PC-9 (cell line): ENCODE measurements around the gene GRIN2A. TPM values are rescaled to one million over a fixed set of nuclear protein-coding genes. Genes with fewer than 3 reads are reported as not detected.

Experiments
- BruUV-seq: library from RNA; stranded (reverse); fragments of 400-500 nt; replicated peaks from 2 replicates; lab custom pipeline; 2021; lab: Mats Ljungman, UMichigan
- CTCF ChIA-PET: fragments of 300-600 bp; sonication (Branson Sonifier 250); formaldehyde crosslinking; loops from one replicate; lab custom pipeline; 2022; ENCODE audit warnings: antibody characterized with exemption; lab: Charles Lee
- POLR2A ChIA-PET: fragments of 300-600 bp; sonication (Branson Sonifier 250); formaldehyde crosslinking; loops from one replicate; lab custom pipeline; 2022; ENCODE audit warnings: antibody characterized with exemption; ENCODE audit not compliant: unreplicated experiment; lab: Charles Lee
- DNase-seq, 2 experiments: peaks; one replicate each; pipeline versions ENCODE4 v3.0.0 to v3.0.0-alpha.2; 2015 to 2022; ENCODE audit warnings: mixed read lengths in 1 of 2
- H2AFZ ChIP-seq: fragments of 200-600 bp; sonication (generic); 2 replicates; pipeline ENCODE4 v1.8.1; 2017; ENCODE audit warnings: antibody characterized with exemption
- H3F3A ChIP-seq: fragments of 200-600 bp; sonication (generic); 2 replicates; pipeline ENCODE4 v1.8.1; 2017; ENCODE audit warnings: antibody characterized with exemption, mild to moderate bottlenecking, low read depth; ENCODE audit not compliant: insufficient read depth
- H3K27ac ChIP-seq: fragments of 200-600 bp; sonication (generic); 2 replicates; pipeline ENCODE4 v1.6.1; 2016; ENCODE audit warnings: mixed run types
- H3K27me3 ChIP-seq: fragments of 200-600 bp; sonication (generic); 2 replicates; pipeline ENCODE4 v1.6.1; 2016; ENCODE audit warnings: low read depth, mixed run types; ENCODE audit not compliant: insufficient read depth
- H3K36me3 ChIP-seq: fragments of 200-600 bp; sonication (generic); 2 replicates; pipeline ENCODE4 v1.6.1; 2016; ENCODE audit warnings: low read depth, mixed run types
- H3K4me1 ChIP-seq: fragments of 200-600 bp; sonication (generic); replicated peaks from 2 replicates; pipeline ENCODE4 v1.6.1; 2016; ENCODE audit warnings: mixed run types; ENCODE audit not compliant: insufficient read depth
- H3K4me2 ChIP-seq: fragments of 200-600 bp; sonication (generic); 2 replicates; pipeline ENCODE4 v1.6.1; 2017; ENCODE audit warnings: mixed run types
- H3K4me3 ChIP-seq: fragments of 200-600 bp; sonication (generic); 2 replicates; pipeline ENCODE4 v1.6.1; 2016; ENCODE audit warnings: mixed run types
- H3K79me2 ChIP-seq: fragments of 200-600 bp; sonication (generic); 2 replicates; pipeline ENCODE4 v1.6.1; 2017; ENCODE audit warnings: low read depth, mixed run types
- H3K9me2 ChIP-seq: fragments of 200-600 bp; sonication (generic); 2 replicates; pipeline ENCODE4 v1.8.1; 2017; ENCODE audit warnings: mild to moderate bottlenecking; ENCODE audit not compliant: insufficient read depth
- H3K9me3 ChIP-seq: fragments of 200-600 bp; sonication (generic); 2 replicates; pipeline ENCODE4 v1.8.1; 2016; ENCODE audit warnings: low read depth; ENCODE audit not compliant: insufficient read depth
- H4K20me1 ChIP-seq: fragments of 200-600 bp; sonication (generic); 2 replicates; pipeline ENCODE4 v1.8.1; 2017; ENCODE audit not compliant: insufficient read depth
- CTCF ChIP-seq: fragments of 200-600 bp; sonication (generic); conservative IDR thresholded peaks from 2 replicates; pipeline ENCODE4 v1.6.1; 2017; ENCODE audit warnings: mixed run types, antibody characterized with exemption, mild to moderate bottlenecking, moderate library complexity
- EZH2 ChIP-seq: fragments of 200-600 bp; sonication (generic); IDR thresholded peaks from 2 replicates; pipeline ENCODE4 v1.8.0; 2017; ENCODE audit warnings: antibody characterized with exemption, low read depth
- intact Hi-C: fragments of 100-400 bp; cut with micrococcal nuclease; formaldehyde crosslinking; loops from one replicate; pipeline ENCODE4 v1.10.0; 2022; ENCODE audit not compliant: unreplicated experiment
- total RNA-seq: library from RNA; stranded (reverse); gene quantifications from 2 replicates; pipeline ENCODE4 v1.2.3, GENCODE V29; 2021

GRIN2A gene
- total RNA-seq, 1 experiment from 2014 or later = not detected

- BruUV-seq = no TSS peak
- H3K36me3 ChIP-seq = no peaks in the 10 kb centered on the region
- H3F3A ChIP-seq = no peaks in the 10 kb centered on the region
- H4K20me1 ChIP-seq = no peaks in the 10 kb centered on the region
- ChIA-PET POLR2A (no interaction called here), CTCF (no interaction called here)
- no peak overlapping the region for H3K4me2 ChIP-seq
- no peak overlapping the region for H3K27ac ChIP-seq
- peaks cover 32% of the 10 kb centered on the region; the same call in 1 of the 2 replicates for H3K27me3 ChIP-seq
- H3K9me2 ChIP-seq = no peaks in the 10 kb centered on the region
- H3K79me2 ChIP-seq = no peaks in the 10 kb centered on the region
- intact Hi-C loops = no loop called here
- H3K9me3 ChIP-seq = no peaks in the 10 kb centered on the region
- no peak overlapping the region for H3K4me3 ChIP-seq
- no peaks in the 10 kb centered on the region for H3K4me1 ChIP-seq
- H2AFZ ChIP-seq = no peak overlapping the region
- TF ChIP-seq CTCF (no peak), EZH2 (no peak)
- DNase-seq = no peak
These were observed 165.5 kb downstream of the GRIN2A start for GRCh38 chr16:10016752-10017151.

- H3K79me2 ChIP-seq = no peaks in the 10 kb centered on the region
- H3K27me3 ChIP-seq = peaks cover 32% of the 10 kb centered on the region; the same call in 1 of the 2 replicates
- H3K4me1 ChIP-seq = no peaks in the 10 kb centered on the region
These were observed 166.8 kb downstream of the GRIN2A start for GRCh38 chr16:10015397-10015796.

GRCh38 chr16:10013774-10014173, 168.5 kb downstream of the GRIN2A start:
- Histone ChIP-seq H3K9me3 (no peaks in the 10 kb centered on the region), H3K4me1 (no peaks in the 10 kb centered on the region), H3K27me3 (peaks cover 32% of the 10 kb centered on the region), H3F3A (no peaks in the 10 kb centered on the region), H3K27ac (no peak overlapping the region), H4K20me1 (no peaks in the 10 kb centered on the region), H2AFZ (no peak overlapping the region), H3K79me2 (no peaks in the 10 kb centered on the region), H3K9me2 (no peaks in the 10 kb centered on the region), H3K4me2 (no peak overlapping the region), H3K4me3 (no peak overlapping the region), H3K36me3 (no peaks in the 10 kb centered on the region)
- ChIA-PET CTCF (no interaction called here), POLR2A (interaction anchor here (0.6 kb wide), 1 partner anchor 1488 kb away, joined by 4 read pairs; no protein-coding TSS in a partner anchor)
- intact Hi-C loops = no loop called here
- no TSS peak for BruUV-seq
- no peak for DNase-seq
- TF ChIP-seq EZH2 (no peak), CTCF (no peak)

More at GRCh38 chr16:10015397-10015796, 166.8 kb downstream of the GRIN2A start:
- ChIA-PET CTCF (no interaction called here), POLR2A (no interaction called here)
- no peaks in the 10 kb centered on the region for H3K9me2 ChIP-seq
- H4K20me1 ChIP-seq = no peaks in the 10 kb centered on the region
- TF ChIP-seq EZH2 = no peak
- no peak for TF ChIP-seq CTCF
- H3K4me2 ChIP-seq = no peak overlapping the region
- no peak for DNase-seq
- BruUV-seq = no TSS peak
- H2AFZ ChIP-seq = no peak overlapping the region
- intact Hi-C loops = no loop called here
- H3K36me3 ChIP-seq = no peaks in the 10 kb centered on the region
- H3K9me3 ChIP-seq = no peaks in the 10 kb centered on the region
- no peak overlapping the region for H3K4me3 ChIP-seq
- H3F3A ChIP-seq = no peaks in the 10 kb centered on the region
- no peak overlapping the region for H3K27ac ChIP-seq
